Measurements from ENCODE around the gene ESF1.

ESF1 gene

DNA sequence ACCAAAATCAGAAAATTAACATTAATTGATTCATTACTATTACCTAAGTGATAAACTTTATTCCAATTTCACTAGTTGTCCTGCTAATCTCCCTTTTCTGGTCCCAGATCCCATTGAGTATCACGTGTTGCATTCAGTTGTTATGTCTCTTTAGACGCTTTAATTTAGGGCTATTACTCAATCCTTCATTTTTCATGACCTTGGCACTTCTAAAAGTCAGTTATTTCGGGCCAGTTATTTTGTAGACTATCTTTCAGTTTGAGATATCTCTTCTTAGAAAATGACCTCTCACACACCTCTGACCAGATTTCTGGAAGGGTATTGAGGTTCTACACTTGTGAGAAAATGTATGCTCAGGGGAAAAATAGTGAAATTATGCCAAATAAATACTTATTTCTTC, 112.0 kb downstream of the ESF1 start:
- ChIA-PET CTCF (no interaction called here), POLR2A (no interaction called here)
- DNase-seq (ENCODE audit: extremely low spot score): no peak
- TF ChIP-seq ELF4 (IDR thresholded peaks at IDR 0.05): no peak

DNA sequence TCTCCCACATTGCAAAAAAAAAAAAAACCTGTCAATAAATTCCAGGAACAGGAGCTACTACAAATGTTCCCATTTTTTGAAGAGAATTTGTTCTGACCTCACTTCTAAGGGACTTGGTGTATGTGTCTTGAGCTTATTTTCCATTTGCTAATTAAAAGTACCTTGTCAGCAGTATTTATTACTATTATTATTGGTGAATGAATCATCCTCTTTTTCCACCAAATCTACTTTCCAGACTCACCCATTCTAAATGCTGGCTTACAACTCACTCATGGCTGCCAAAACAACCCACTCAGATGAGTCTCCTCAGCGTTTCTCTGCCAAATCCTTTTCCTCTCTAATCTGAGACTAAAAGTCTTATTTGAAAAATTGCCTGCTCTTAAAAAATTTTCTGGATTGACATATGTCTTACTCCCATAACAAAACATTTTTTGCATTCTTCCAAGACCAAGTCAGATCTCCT, 112.8 kb downstream of the ESF1 start:
- TF ChIP-seq ELF4 (IDR thresholded peaks at IDR 0.05): no peak
- no peak for TF ChIP-seq FOXA1 (IDR thresholded peaks at IDR 0.05)
- no peak for TF ChIP-seq ARNT (IDR thresholded peaks at IDR 0.05)
- TF ChIP-seq HDGF (IDR thresholded peaks at IDR 0.05; ENCODE audit: borderline replicate concordance): no peak
- TF ChIP-seq SP1 (IDR thresholded peaks at IDR 0.05): no peak
- no peak for TF ChIP-seq FOXK2 (IDR thresholded peaks at IDR 0.05)
- POLR2A ChIA-PET: no interaction called here
- DNase-seq (ENCODE audit: extremely low spot score): no peak
- CTCF ChIA-PET: no interaction called here

DNA sequence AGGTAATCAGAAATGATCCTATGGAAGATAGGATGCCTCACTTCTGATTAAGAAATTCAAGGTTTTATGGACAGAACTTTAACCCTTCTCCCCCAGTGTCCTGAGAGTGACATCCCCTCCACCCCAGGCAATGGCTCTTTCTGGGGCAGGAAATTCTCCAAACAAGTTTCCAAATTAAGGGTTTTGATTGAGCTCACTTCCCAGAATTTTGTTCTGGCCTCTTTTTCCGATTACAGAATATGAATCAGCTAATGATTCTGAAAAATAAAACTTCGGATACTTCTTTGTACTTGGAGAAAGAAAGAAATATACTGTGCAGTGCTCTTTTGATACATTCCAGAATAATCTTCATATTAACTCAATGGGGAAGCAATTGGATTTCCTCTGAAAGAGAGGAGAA, 113.2 kb downstream of the ESF1 start:
- CTCF ChIA-PET: no interaction called here

DNA sequence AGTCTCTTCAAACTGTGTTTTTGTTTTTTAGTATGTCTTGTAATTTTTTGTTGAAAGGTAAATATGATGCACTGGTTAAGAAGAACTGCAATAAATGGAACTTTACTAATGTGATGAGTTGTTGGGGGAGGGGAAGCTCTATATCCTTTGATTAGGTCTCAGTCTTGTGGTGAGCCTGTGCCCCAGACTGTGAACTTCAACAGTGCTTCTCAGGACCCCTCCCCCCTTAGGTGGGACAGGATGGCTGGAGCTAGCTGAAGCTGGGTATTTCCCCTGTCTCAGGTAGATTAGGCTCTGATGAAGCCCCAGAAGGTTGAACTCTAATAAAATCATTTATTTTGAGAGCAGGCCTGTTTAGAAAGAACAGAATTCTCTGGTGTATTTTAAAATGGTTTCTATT, 114.6 kb downstream of the ESF1 start:
- no peak for DNase-seq (ENCODE audit: extremely low spot score)
- POLR2A ChIA-PET: no interaction called here
- CTCF ChIA-PET: no interaction called here
- TF ChIP-seq FOXM1 (IDR thresholded peaks at IDR 0.05; ENCODE audit: borderline replicate concordance): no peak
- TF ChIP-seq FOXK2 (IDR thresholded peaks at IDR 0.05): no peak
- no peak for TF ChIP-seq FOXA1 (IDR thresholded peaks at IDR 0.05)
- TF ChIP-seq ELF4 (IDR thresholded peaks at IDR 0.05): no peak
- TF ChIP-seq BHLHE40 (IDR thresholded peaks at IDR 0.05; ENCODE audit: borderline replicate concordance): no peak
- TF ChIP-seq TARDBP (IDR thresholded peaks at IDR 0.05): no peak
- no peak for TF ChIP-seq L3MBTL2 (conservative IDR thresholded peaks at IDR 0.05)
- no peak for TF ChIP-seq SUZ12 (IDR thresholded peaks at IDR 0.05)
- no peak for TF ChIP-seq ZNF384 (IDR thresholded peaks at IDR 0.05)
- TF ChIP-seq HDGF (IDR thresholded peaks at IDR 0.05; ENCODE audit: borderline replicate concordance): no peak
- no peak for TF ChIP-seq ARNT (IDR thresholded peaks at IDR 0.05)
- TF ChIP-seq LEF1 (IDR thresholded peaks at IDR 0.05; ENCODE audit: borderline replicate concordance): no peak
- TF ChIP-seq NFRKB (IDR thresholded peaks at IDR 0.05): no peak
- TF ChIP-seq, protein P1, sequence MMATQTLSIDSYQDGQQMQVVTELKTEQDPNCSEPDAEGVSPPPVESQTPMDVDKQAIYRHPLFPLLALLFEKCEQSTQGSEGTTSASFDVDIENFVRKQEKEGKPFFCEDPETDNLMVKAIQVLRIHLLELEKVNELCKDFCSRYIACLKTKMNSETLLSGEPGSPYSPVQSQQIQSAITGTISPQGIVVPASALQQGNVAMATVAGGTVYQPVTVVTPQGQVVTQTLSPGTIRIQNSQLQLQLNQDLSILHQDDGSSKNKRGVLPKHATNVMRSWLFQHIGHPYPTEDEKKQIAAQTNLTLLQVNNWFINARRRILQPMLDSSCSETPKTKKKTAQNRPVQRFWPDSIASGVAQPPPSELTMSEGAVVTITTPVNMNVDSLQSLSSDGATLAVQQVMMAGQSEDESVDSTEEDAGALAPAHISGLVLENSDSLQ (IDR thresholded peaks at IDR 0.05): no peak
- TF ChIP-seq SP1 (IDR thresholded peaks at IDR 0.05): no peak
- TF ChIP-seq CTBP1 (IDR thresholded peaks at IDR 0.05; ENCODE audit: borderline replicate concordance): no peak

More for the DNA sequence above, 113.2 kb downstream of the ESF1 start:
- TF ChIP-seq, protein P1 (IDR thresholded peaks at IDR 0.05): no peak
- TF ChIP-seq FOXA1 (IDR thresholded peaks at IDR 0.05): no peak
- no peak for TF ChIP-seq FOXM1 (IDR thresholded peaks at IDR 0.05; ENCODE audit: borderline replicate concordance)
- no peak for TF ChIP-seq BHLHE40 (IDR thresholded peaks at IDR 0.05; ENCODE audit: borderline replicate concordance)
- TF ChIP-seq L3MBTL2 (conservative IDR thresholded peaks at IDR 0.05): no peak
- TF ChIP-seq SP1 (IDR thresholded peaks at IDR 0.05): no peak
- TF ChIP-seq LEF1 (IDR thresholded peaks at IDR 0.05; ENCODE audit: borderline replicate concordance): no peak
- TF ChIP-seq TARDBP (IDR thresholded peaks at IDR 0.05): no peak
- no peak for TF ChIP-seq HDGF (IDR thresholded peaks at IDR 0.05; ENCODE audit: borderline replicate concordance)
- no peak for TF ChIP-seq SUZ12 (IDR thresholded peaks at IDR 0.05)
- no peak for DNase-seq (ENCODE audit: extremely low spot score)
- POLR2A ChIA-PET: no interaction called here

DNA sequence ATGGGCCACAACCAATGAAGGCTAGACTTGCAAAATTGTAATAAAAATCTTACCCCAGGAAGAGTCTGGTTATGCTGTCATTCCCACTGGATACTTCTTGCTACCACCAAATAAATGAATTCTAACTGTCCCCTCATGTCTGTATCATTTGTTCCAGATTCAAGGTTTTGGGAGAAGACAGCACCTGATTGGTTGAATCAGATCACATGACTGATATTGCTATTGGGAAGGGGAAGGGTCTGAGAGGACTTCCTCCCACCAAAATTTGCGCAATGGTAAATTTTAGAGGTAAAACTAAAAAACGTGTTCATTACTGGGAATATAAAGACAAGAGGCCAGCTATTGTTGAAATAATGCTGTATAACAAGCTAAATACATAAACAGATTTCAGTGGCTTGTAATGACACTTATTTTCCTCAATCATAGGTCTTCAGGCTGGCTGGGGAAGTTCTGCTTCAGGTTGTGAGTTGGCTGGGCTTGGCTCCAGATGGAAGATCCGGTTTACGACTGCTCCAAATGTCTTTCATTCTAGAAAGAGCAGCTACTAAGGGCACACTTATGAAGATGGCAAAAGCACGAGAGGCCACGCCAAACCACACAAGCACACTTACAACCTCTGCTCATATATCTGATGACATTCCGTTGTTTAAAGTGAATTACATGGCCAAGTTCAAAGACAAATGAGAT, 118.9 kb downstream of the ESF1 start:
- ChIA-PET CTCF (no interaction called here), POLR2A (no interaction called here)
- no peak for TF ChIP-seq SUZ12 (IDR thresholded peaks at IDR 0.05)
- TF ChIP-seq CTBP1 (IDR thresholded peaks at IDR 0.05; ENCODE audit: borderline replicate concordance): no peak
- no peak for TF ChIP-seq ARNT (IDR thresholded peaks at IDR 0.05)
- TF ChIP-seq BHLHE40 (IDR thresholded peaks at IDR 0.05; ENCODE audit: borderline replicate concordance): no peak
- TF ChIP-seq, protein P1 (IDR thresholded peaks at IDR 0.05): no peak
- no peak for TF ChIP-seq SP1 (IDR thresholded peaks at IDR 0.05)
- no peak for TF ChIP-seq LEF1 (IDR thresholded peaks at IDR 0.05; ENCODE audit: borderline replicate concordance)
- no peak for TF ChIP-seq TARDBP (IDR thresholded peaks at IDR 0.05)
- TF ChIP-seq FOXM1 (IDR thresholded peaks at IDR 0.05; ENCODE audit: borderline replicate concordance): no peak
- TF ChIP-seq NFRKB (IDR thresholded peaks at IDR 0.05): no peak
- TF ChIP-seq ZNF384 (IDR thresholded peaks at IDR 0.05): no peak
- no peak for TF ChIP-seq HDGF (IDR thresholded peaks at IDR 0.05; ENCODE audit: borderline replicate concordance)
- TF ChIP-seq L3MBTL2 (conservative IDR thresholded peaks at IDR 0.05): no peak
- TF ChIP-seq FOXA1 (IDR thresholded peaks at IDR 0.05): no peak
- TF ChIP-seq FOXK2 (IDR thresholded peaks at IDR 0.05): no peak
- DNase-seq (ENCODE audit: extremely low spot score): no peak

All from HEK293T (cell line).